IMR-90 (cell line): ENCODE results near the gene GPC5. TPM values are rescaled to one million over a fixed set of nuclear protein-coding genes. Genes with fewer than 3 reads are reported as not detected.

Experiments
- ATAC-seq: fragments of 200-7000 bp; cut with Tn5 transposase; 2 replicates; pipeline ENCODE4 v1.9.1; 2020; ENCODE audit warnings: low read depth, mild to moderate bottlenecking, moderate library complexity
- BruUV-seq: library from RNA; stranded (reverse); fragments of 400-500 nt; replicated peaks from 2 replicates; lab custom pipeline; 2021; lab: Mats Ljungman, UMichigan
- CTCF ChIA-PET: fragments of 300-600 bp; formaldehyde crosslinking; extraction: SDS; loops from one replicate; lab custom pipeline; 2021; ENCODE audit warnings: antibody characterized with exemption; lab: Yijun Ruan, JAX
- POLR2A ChIA-PET: fragments of 300-600 bp; sonication (Branson Sonifier 250); formaldehyde crosslinking; loops from one replicate; lab custom pipeline; 2022; ENCODE audit warnings: antibody characterized with exemption; ENCODE audit not compliant: unreplicated experiment; lab: Charles Lee
- DNase-seq: peaks from one replicate; pipeline ENCODE4 v3.0.0; 2013
- H2AFZ ChIP-seq: replicated peaks from 2 replicates; pipeline ENCODE3; 2013; ENCODE audit warnings: low read length, mild to moderate bottlenecking; ENCODE audit not compliant: poor library complexity
- H2AK5ac ChIP-seq: 2 replicates; pipeline ENCODE4 v1.6.1; 2013; ENCODE audit warnings: low read depth, low read length, inconsistent platforms
- H2AK9ac ChIP-seq: replicated peaks from 2 replicates; pipeline ENCODE3; 2013; ENCODE audit warnings: mild to moderate bottlenecking, low read depth, low read length, moderate library complexity; ENCODE audit not compliant: poor library complexity
- H2BK120ac ChIP-seq: 2 replicates; pipeline ENCODE4 v1.6.1; 2013; ENCODE audit warnings: low read depth, low read length, inconsistent platforms
- H2BK15ac ChIP-seq: 3 replicates; pipeline ENCODE4 v1.6.1; 2013; ENCODE audit warnings: low read depth, low read length, inconsistent platforms
- H2BK20ac ChIP-seq: 2 replicates; pipeline ENCODE4 v1.6.1; 2013; ENCODE audit warnings: low read depth, mild to moderate bottlenecking, inconsistent platforms, low read length, moderate library complexity
- H2BK5ac ChIP-seq: 2 replicates; pipeline ENCODE4 v1.6.1; 2013; ENCODE audit warnings: mild to moderate bottlenecking, low read depth, low read length, inconsistent platforms; ENCODE audit not compliant: poor library complexity, severe bottlenecking
- H3K14ac ChIP-seq: replicated peaks from 2 replicates; pipeline ENCODE4 v1.6.1; 2013; ENCODE audit warnings: low read depth, low read length, inconsistent platforms
- H3K18ac ChIP-seq: 2 replicates; pipeline ENCODE4 v1.6.1; 2013; ENCODE audit warnings: low read depth, low read length, control low read depth
- H3K23ac ChIP-seq: 2 replicates; pipeline ENCODE4 v1.6.1; 2013; ENCODE audit warnings: low read depth, low read length, inconsistent platforms
- H3K27ac ChIP-seq: 2 replicates; pipeline ENCODE4 v1.5.1; 2013; ENCODE audit warnings: mild to moderate bottlenecking, control low read depth, low read length; ENCODE audit not compliant: insufficient read depth
- H3K27me3 ChIP-seq: 2 replicates; pipeline ENCODE4 v1.6.1; 2013; ENCODE audit warnings: low read length; ENCODE audit not compliant: control insufficient read depth, insufficient read depth
- H3K36me3 ChIP-seq: 2 replicates; pipeline ENCODE4 v1.6.1; 2013; ENCODE audit warnings: low read length, mixed read lengths; ENCODE audit not compliant: control insufficient read depth, insufficient read depth
- H3K4ac ChIP-seq: 2 replicates; pipeline ENCODE4 v1.6.1; 2013; ENCODE audit warnings: low read depth, low read length, inconsistent platforms
- H3K4me1 ChIP-seq: 2 replicates; pipeline ENCODE4 v1.6.1; 2013; ENCODE audit warnings: low read length, mixed read lengths; ENCODE audit not compliant: control insufficient read depth, insufficient read depth
- H3K4me2 ChIP-seq: 2 replicates; pipeline ENCODE4 v1.6.1; 2013; ENCODE audit warnings: low read depth, mild to moderate bottlenecking, control low read depth, low read length, moderate library complexity
- H3K4me3 ChIP-seq: 2 replicates; pipeline ENCODE4 v1.5.1; 2013; ENCODE audit warnings: low read depth, mild to moderate bottlenecking, control low read depth, low read length, moderate library complexity; ENCODE audit not compliant: insufficient read depth
- H3K56ac ChIP-seq: 2 replicates; pipeline ENCODE4 v1.6.1; 2013; ENCODE audit warnings: low read length, inconsistent platforms; ENCODE audit not compliant: insufficient read depth; ENCODE audit errors: extremely low read depth
- H3K79me1 ChIP-seq, 2 experiments: 2 replicates each; pipeline ENCODE4 v1.6.1; 2013; ENCODE audit warnings: low read length in 2 of 2, inconsistent platforms in 1 of 2, low read depth in 1 of 2
- H3K9ac ChIP-seq: 2 replicates; pipeline ENCODE4 v1.6.1; 2013; ENCODE audit warnings: low read depth, low read length, control low read depth
- H3K9me1 ChIP-seq: 2 replicates; pipeline ENCODE4 v1.6.1; 2013; ENCODE audit warnings: low read length, inconsistent platforms; ENCODE audit not compliant: insufficient read depth
- H3K9me3 ChIP-seq: 2 replicates; pipeline ENCODE4 v1.6.1; 2013; ENCODE audit warnings: low read length; ENCODE audit not compliant: control insufficient read depth, insufficient read depth
- H4K20me1 ChIP-seq: 2 replicates; pipeline ENCODE4 v1.6.1; 2013; ENCODE audit warnings: low read length, inconsistent platforms; ENCODE audit not compliant: insufficient read depth
- H4K5ac ChIP-seq: 2 replicates; pipeline ENCODE4 v1.6.1; 2013; ENCODE audit warnings: mild to moderate bottlenecking, low read depth, low read length, control low read depth
- H4K8ac ChIP-seq, 2 experiments: 2 replicates each; pipeline ENCODE4 v1.6.1; 2013; ENCODE audit warnings: low read depth in 2 of 2, low read length in 2 of 2, control low read depth in 1 of 2, inconsistent platforms in 1 of 2
- H4K91ac ChIP-seq: 2 replicates; pipeline ENCODE4 v1.6.1; 2013; ENCODE audit warnings: low read depth, low read length, inconsistent platforms; ENCODE audit not compliant: insufficient read depth
- BHLHE40 ChIP-seq: fragments of 150-350 bp; IDR thresholded peaks from 2 replicates; pipeline ENCODE4 v1.6.1; 2016; ENCODE audit warnings: mild to moderate bottlenecking, low read depth, low read length
- FOS ChIP-seq: fragments of 150-350 bp; IDR thresholded peaks from 2 replicates; pipeline ENCODE4 v1.6.1; 2016; ENCODE audit warnings: low read depth, low read length
- MXI1 ChIP-seq: IDR thresholded peaks from 2 replicates; pipeline ENCODE4 v1.6.1; 2012; ENCODE audit warnings: low read depth, mild to moderate bottlenecking, low read length, moderate library complexity, borderline replicate concordance
- NFE2L2 ChIP-seq: fragments of 150-350 bp; IDR thresholded peaks from 2 replicates; pipeline ENCODE4 v1.6.1; 2016; ENCODE audit warnings: low read depth, mild to moderate bottlenecking, low read length
- RFX5 ChIP-seq: IDR thresholded peaks from 2 replicates; pipeline ENCODE4 v1.8.0; 2012; ENCODE audit warnings: low read depth, mild to moderate bottlenecking, low read length, moderate library complexity
- SMC3 ChIP-seq: fragments of 150-350 bp; IDR thresholded peaks from 2 replicates; pipeline ENCODE4 v1.6.1; 2016; ENCODE audit warnings: low read depth, mild to moderate bottlenecking, antibody characterized with exemption, low read length, moderate library complexity
- USF2 ChIP-seq: fragments of 150-350 bp; IDR thresholded peaks from 2 replicates; pipeline ENCODE4 v1.6.1; 2017; ENCODE audit warnings: mild to moderate bottlenecking, antibody characterized with exemption, low read length, low read depth
- WGBS, 2 experiments: methylation state at CpG; one replicate each; pipeline versions ENCODE4 v1.1.5 to v1.1.7; 2013; ENCODE audit warnings: missing lambda C conversion rate in 2 of 2; ENCODE audit not compliant: insufficient read length in 1 of 2; ENCODE audit errors: extremely low coverage in 2 of 2; 5-methylcytosine and 5-hydroxymethylcytosine counted together
- dilution Hi-C: fragments of 300-500 bp; cut with HindIII; formaldehyde crosslinking; loops from one replicate; pipeline ENCODE4 v1.14.3; 2018; ENCODE audit warnings: low sequenced_read_pairs; ENCODE audit not compliant: unreplicated experiment
- in situ Hi-C: fragments of 300-500 bp; cut with MboI; formaldehyde crosslinking; loops from 3 replicates; pipeline ENCODE4 v1.14.3; 2019; ENCODE audit warnings: low sequenced_read_pairs, inconsistent platforms, mixed read lengths
- intact Hi-C: fragments of 100-400 bp; cut with micrococcal nuclease; formaldehyde crosslinking; loops from 2 replicates; pipeline ENCODE4 v1.10.0; 2022
- polyA plus RNA-seq, 3 experiments: library from polyadenylated mRNA; depleted of rRNA; stranded (reverse); fragments of >200 nt; gene quantifications; 2 replicates each; pipeline ENCODE4 v1.2.3, GENCODE V29; 2012; ENCODE audit warnings: low replicate concordance in 1 of 3
- total RNA-seq: library from RNA; depleted of rRNA; stranded (reverse); fragments of >200 nt; gene quantifications from 2 replicates; pipeline ENCODE4 v1.2.3, GENCODE V29; 2012
- TF ChIP-seq, protein P1 (sequence below): fragments of 150-350 bp; IDR thresholded peaks from 2 replicates; pipeline ENCODE4 v1.6.1; 2016; ENCODE audit warnings: low read depth, mild to moderate bottlenecking, low read length, moderate library complexity, borderline replicate concordance

GPC5 gene
- total and polyA plus RNA-seq, 2 of the 4 experiments (the other 2 are of a cell fraction), result 0.94 to 1.8 TPM

DNA sequence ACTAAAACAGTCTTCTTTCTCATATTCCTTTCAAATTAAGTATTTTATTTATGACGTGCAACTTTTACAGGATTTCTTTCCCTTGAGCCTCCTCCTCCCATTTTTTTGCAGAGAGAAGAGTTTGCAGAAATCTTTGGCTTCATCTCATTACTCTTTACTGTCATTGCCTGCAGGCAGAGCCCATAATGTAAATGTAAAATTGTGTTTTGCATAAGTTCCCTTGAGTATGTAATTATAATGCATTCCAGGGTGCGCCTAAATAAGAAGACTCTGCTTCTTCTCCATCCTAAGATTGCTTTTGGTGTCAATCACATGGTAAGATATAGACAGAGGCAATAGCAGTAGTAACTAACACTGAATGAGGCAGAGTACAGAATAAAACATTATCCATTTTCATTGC is 27.9 kb upstream of the GPC5 start:
- Histone ChIP-seq H3K27me3 (no peaks in the 10 kb centered on the region), H3K56ac (no peak overlapping the region), H3K36me3 (no peaks in the 10 kb centered on the region), H2BK20ac (no peak overlapping the region), H3K4me3 (no peak overlapping the region), H2AK5ac (no peak overlapping the region), H2AK9ac (no peak overlapping the region), H2BK15ac (no peak overlapping the region), H3K4ac (no peak overlapping the region), H3K4me1 (no peaks in the 10 kb centered on the region), H4K8ac (no peak overlapping the region), H4K5ac (no peak overlapping the region), H2BK5ac (no peak overlapping the region), H2BK120ac (no peak overlapping the region), H2AFZ (no peak overlapping the region), H3K9me3 (no peaks in the 10 kb centered on the region), H3K23ac (no peak overlapping the region), H3K9me1 (peaks cover 2% of the 10 kb centered on the region; the same call in 1 of the 2 replicates), H4K20me1 (no peaks in the 10 kb centered on the region), H3K14ac (no peak overlapping the region), H3K9ac (no peak overlapping the region), H4K91ac (no peak overlapping the region), H3K27ac (no peak overlapping the region), H3K79me1 (no peaks in the 10 kb centered on the region), H3K4me2 (no peak overlapping the region), H3K18ac (no peak overlapping the region)
- ChIA-PET POLR2A (no interaction called here), CTCF (interaction anchor here (0.6 kb wide), 1 partner anchor 11 kb away, joined by 4 read pairs; no protein-coding TSS in a partner anchor)
- WGBS, 2 experiments, result no CpG with 5 or more reads among the region's 2 CpGs
- no peak for ATAC-seq
- TF ChIP-seq USF2 (no peak), MXI1 (no peak), NFE2L2 (no peak), SMC3 (no peak), BHLHE40 (no peak), FOS (no peak), RFX5 (no peak)
- TF ChIP-seq, protein P1, sequence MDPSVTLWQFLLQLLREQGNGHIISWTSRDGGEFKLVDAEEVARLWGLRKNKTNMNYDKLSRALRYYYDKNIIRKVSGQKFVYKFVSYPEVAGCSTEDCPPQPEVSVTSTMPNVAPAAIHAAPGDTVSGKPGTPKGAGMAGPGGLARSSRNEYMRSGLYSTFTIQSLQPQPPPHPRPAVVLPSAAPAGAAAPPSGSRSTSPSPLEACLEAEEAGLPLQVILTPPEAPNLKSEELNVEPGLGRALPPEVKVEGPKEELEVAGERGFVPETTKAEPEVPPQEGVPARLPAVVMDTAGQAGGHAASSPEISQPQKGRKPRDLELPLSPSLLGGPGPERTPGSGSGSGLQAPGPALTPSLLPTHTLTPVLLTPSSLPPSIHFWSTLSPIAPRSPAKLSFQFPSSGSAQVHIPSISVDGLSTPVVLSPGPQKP, result no peak
- BruUV-seq, result no TSS peak
- dilution Hi-C loops, result no loop called here
- intact Hi-C loops, result no loop called here
- in situ Hi-C loops, result no loop called here
- no peak for DNase-seq
